MM.1S (cell line): ENCODE measurements around the gene ACOX3.

ENCODE experiments used
- EZH2 ChIP-seq: fragments of 300-600 bp; sonication (generic); optimal IDR thresholded peaks from 2 replicates; pipeline ENCODE3; 2017; ENCODE audit warnings: low read depth, mild to moderate bottlenecking, antibody characterized with exemption, low read length, mixed read lengths
- EZH2phosphoT487 ChIP-seq: fragments of 300-600 bp; sonication (generic); IDR thresholded peaks from 2 replicates; pipeline ENCODE4 v1.6.1; 2018; ENCODE audit warnings: antibody characterized with exemption, low read length
- TF ChIP-seq, protein P1 (sequence below): fragments of 300-600 bp; sonication (generic); IDR thresholded peaks from 2 replicates; pipeline ENCODE4 v1.5.1; 2016; ENCODE audit warnings: antibody characterized with exemption, low read length, mixed read lengths

- TF ChIP-seq, protein P1, sequence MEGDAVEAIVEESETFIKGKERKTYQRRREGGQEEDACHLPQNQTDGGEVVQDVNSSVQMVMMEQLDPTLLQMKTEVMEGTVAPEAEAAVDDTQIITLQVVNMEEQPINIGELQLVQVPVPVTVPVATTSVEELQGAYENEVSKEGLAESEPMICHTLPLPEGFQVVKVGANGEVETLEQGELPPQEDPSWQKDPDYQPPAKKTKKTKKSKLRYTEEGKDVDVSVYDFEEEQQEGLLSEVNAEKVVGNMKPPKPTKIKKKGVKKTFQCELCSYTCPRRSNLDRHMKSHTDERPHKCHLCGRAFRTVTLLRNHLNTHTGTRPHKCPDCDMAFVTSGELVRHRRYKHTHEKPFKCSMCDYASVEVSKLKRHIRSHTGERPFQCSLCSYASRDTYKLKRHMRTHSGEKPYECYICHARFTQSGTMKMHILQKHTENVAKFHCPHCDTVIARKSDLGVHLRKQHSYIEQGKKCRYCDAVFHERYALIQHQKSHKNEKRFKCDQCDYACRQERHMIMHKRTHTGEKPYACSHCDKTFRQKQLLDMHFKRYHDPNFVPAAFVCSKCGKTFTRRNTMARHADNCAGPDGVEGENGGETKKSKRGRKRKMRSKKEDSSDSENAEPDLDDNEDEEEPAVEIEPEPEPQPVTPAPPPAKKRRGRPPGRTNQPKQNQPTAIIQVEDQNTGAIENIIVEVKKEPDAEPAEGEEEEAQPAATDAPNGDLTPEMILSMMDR, result no peak
- TF ChIP-seq EZH2 (no peak), EZH2phosphoT487 (no peak)
Observed at GRCh38 chr4:8383451-8384160, 56.9 kb downstream of the ACOX3 start.
